ENCODE results near the gene SHC1. TPM values are rescaled to one million over a fixed set of nuclear protein-coding genes. Genes with fewer than 3 reads are reported as not detected.
A peak's percentile ranks its signal among the peaks of the same experiment; 100 is the strongest.

Gene SHC1
- total RNA-seq, 1 donor from 2014 or later, result 36.0 TPM

DNA sequence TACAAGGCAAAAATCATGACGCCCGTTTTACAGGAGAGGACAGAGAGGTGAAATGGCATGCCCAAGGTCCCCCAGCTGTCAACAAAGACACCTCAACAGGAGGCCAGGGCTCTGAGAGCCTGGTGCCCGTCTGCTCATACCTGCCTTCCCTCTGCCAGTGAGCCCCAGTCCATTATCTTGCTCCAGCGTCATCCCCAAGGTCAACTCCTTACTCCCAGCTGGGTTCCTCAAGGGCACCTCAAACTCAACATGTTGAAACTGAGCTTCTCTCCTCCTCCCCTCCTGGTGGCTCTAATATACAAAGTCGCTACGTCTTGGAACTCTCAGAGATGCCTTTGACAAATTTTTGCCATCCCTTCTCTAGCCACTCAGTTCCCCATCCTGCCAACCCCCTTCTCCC lies 17.9 kb downstream of the SHC1 start:
- peaks cover 56 to 70% (median 60%) of the 10 kb centered on the region in 3 donors for H3K4me1 ChIP-seq (ENCODE audit: control insufficient read depth in 3 of 3, insufficient read depth in 3 of 3, low read length in 3 of 3)
- H3K4me3 ChIP-seq (ENCODE audit: low read length in 3 of 3), result peak overlapping the region; percentile 60 to 95 (median 79)
- H3K27ac ChIP-seq (ENCODE audit: low read depth, low read length), result peak overlapping the region; percentile 21

DNA sequence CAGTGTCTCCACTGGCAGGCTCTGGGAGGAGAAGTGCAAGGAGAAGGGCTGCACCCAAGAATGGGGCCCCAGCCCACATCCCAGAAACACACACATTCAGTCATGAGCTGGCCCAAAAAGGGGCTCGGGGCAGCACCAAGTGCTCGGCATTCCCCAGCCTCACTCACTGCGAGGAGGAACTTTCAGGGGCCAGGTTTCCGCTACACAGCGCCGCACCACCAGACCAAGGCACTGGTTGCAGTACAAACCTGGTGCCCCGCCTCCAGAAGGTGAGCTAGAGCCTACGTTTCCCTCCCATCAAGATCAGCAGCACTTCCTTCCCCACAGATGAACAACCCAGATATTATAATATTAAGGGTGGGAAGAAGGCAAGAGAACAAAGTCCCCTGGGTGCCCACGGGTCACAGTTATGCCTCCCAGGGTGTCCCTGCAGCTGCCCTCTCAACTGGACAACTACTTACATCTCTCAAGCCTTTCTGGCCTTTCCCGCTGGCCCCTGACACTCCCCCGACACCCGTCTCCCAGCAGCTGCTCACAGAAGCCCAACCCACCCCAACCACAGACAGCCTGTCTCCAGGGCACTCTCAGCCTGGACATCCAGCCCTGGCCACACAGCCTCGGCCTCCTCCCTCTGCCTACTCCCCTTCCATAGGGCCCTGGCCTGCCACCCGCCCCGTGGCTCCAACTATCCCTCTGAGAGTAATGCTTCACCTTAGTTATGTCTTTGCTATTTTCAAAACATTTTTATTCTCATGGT lies 18.5 kb downstream of the SHC1 start:
- peaks cover 28 to 41% (median 33%) of the 10 kb centered on the region in 3 donors for H3K36me3 ChIP-seq (ENCODE audit: control insufficient read depth in 3 of 3, insufficient read depth in 3 of 3, low read length in 3 of 3)
- no peaks in the 10 kb centered on the region for H3K9me3 ChIP-seq (ENCODE audit: control insufficient read depth in 3 of 3, low read length in 3 of 3)
- peak overlapping the region in 2 of 3 donors; percentile 4 to 61 for H3K9ac ChIP-seq (ENCODE audit: low read depth in 1 of 3, low read length in 3 of 3)
- H3K4me1 ChIP-seq (ENCODE audit: control insufficient read depth in 3 of 3, insufficient read depth in 3 of 3, low read length in 3 of 3), result peaks cover 50 to 68% (median 54%) of the 10 kb centered on the region in 3 donors
- H3K27me3 ChIP-seq (ENCODE audit: control insufficient read depth in 3 of 3, insufficient read depth in 3 of 3, low read length in 3 of 3), result no peaks in the 10 kb centered on the region
- peak overlapping the region in 2 of 3 donors; percentile 79 to 95 for H3K4me3 ChIP-seq (ENCODE audit: low read length in 3 of 3)
- peak overlapping the region; percentile 5 for H3K27ac ChIP-seq (ENCODE audit: low read depth, low read length)

More for the DNA sequence above, 17.9 kb downstream of the SHC1 start:
- Histone ChIP-seq H3K9me3 (ENCODE audit: control insufficient read depth in 3 of 3, low read length in 3 of 3) (no peaks in the 10 kb centered on the region), H3K9ac (ENCODE audit: low read depth in 1 of 3, low read length in 3 of 3) (peak overlapping the region; percentile 4 to 61 (median 33)), H3K36me3 (ENCODE audit: control insufficient read depth in 3 of 3, insufficient read depth in 3 of 3, low read length in 3 of 3) (peaks cover 23 to 36% (median 28%) of the 10 kb centered on the region in 3 donors), H3K27me3 (ENCODE audit: control insufficient read depth in 3 of 3, insufficient read depth in 3 of 3, low read length in 3 of 3) (no peaks in the 10 kb centered on the region)

GRCh38 chr1:154948079-154948478 lies 22.5 kb downstream of the SHC1 start:
- H3K9me3 ChIP-seq (ENCODE audit: control insufficient read depth in 3 of 3, low read length in 3 of 3), result no peaks in the 10 kb centered on the region
- no peak overlapping the region for H3K27ac ChIP-seq (ENCODE audit: low read depth, low read length)
- H3K4me1 ChIP-seq (ENCODE audit: control insufficient read depth in 3 of 3, insufficient read depth in 3 of 3, low read length in 3 of 3), result peaks cover 31 to 59% (median 32%) of the 10 kb centered on the region in 3 donors
- H3K4me3 ChIP-seq (ENCODE audit: low read length in 3 of 3), result no peak overlapping the region
- H3K9ac ChIP-seq (ENCODE audit: low read depth in 1 of 3, low read length in 3 of 3), result no peak overlapping the region
- peaks cover 47 to 62% (median 56%) of the 10 kb centered on the region in 3 donors for H3K36me3 ChIP-seq (ENCODE audit: control insufficient read depth in 3 of 3, insufficient read depth in 3 of 3, low read length in 3 of 3)
- H3K27me3 ChIP-seq (ENCODE audit: control insufficient read depth in 3 of 3, insufficient read depth in 3 of 3, low read length in 3 of 3), result no peaks in the 10 kb centered on the region

GRCh38 chr1:154945962-154946850 lies 24.3 kb downstream of the SHC1 start:
- Histone ChIP-seq H3K4me3 (ENCODE audit: low read length in 3 of 3) (no peak overlapping the region), H3K9ac (ENCODE audit: low read depth in 1 of 3, low read length in 3 of 3) (peak overlapping the region in 1 of 3 donors; percentile 25), H3K27ac (ENCODE audit: low read depth, low read length) (no peak overlapping the region), H3K4me1 (ENCODE audit: control insufficient read depth in 3 of 3, insufficient read depth in 3 of 3, low read length in 3 of 3) (peaks cover 20 to 55% (median 28%) of the 10 kb centered on the region in 3 donors), H3K27me3 (ENCODE audit: control insufficient read depth in 3 of 3, insufficient read depth in 3 of 3, low read length in 3 of 3) (no peaks in the 10 kb centered on the region), H3K9me3 (ENCODE audit: control insufficient read depth in 3 of 3, low read length in 3 of 3) (no peaks in the 10 kb centered on the region), H3K36me3 (ENCODE audit: control insufficient read depth in 3 of 3, insufficient read depth in 3 of 3, low read length in 3 of 3) (peaks cover 45 to 51% (median 50%) of the 10 kb centered on the region in 3 donors)

DNA sequence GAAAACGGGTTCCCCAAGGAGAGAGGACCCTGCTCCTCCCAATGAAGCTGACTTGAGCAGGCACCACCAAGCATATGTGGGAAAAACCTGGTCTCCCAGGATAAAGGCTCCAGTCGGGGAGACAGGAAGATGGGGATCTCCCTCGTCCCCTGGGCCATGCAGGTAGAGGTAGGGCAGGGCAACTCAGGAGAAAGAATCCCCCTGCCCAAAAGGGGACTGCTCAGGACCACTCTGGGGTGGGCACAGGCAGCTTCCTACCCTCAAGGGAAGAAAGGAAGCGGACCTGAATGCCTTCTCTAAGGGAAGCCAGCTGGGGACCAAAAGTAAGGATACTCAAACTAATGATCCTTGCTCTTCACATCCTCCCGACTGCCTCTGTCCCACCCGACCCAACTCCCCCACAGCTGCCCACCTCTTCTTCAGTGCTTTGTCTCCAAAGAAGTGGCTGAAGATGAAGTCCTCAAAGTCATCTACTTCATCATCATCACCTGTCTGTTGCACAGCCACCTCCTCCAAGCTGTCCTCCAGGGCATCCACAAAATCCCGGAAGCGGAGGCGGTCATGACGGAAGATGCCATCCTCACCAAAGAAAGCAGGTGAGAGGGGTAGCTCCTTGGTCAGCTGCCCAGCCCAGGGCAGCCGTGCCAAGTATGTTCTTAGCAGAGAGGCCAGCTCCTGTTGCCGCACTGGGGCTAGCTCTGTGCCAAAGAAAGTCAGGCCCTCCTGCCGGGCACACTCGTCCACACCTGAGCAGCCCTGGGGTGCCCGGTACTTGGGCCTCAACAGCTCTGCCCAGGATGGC lies 25.2 kb downstream of the SHC1 start:
- peak overlapping the region in 1 of 3 donors; percentile 33 for H3K9ac ChIP-seq (ENCODE audit: low read depth in 1 of 3, low read length in 3 of 3)
- no peak overlapping the region for H3K4me3 ChIP-seq (ENCODE audit: low read length in 3 of 3)
- peaks cover 37 to 42% (median 42%) of the 10 kb centered on the region in 3 donors for H3K36me3 ChIP-seq (ENCODE audit: control insufficient read depth in 3 of 3, insufficient read depth in 3 of 3, low read length in 3 of 3)
- peak overlapping the region; percentile 12 for H3K27ac ChIP-seq (ENCODE audit: low read depth, low read length)
- H3K27me3 ChIP-seq (ENCODE audit: control insufficient read depth in 3 of 3, insufficient read depth in 3 of 3, low read length in 3 of 3), result no peaks in the 10 kb centered on the region
- no peaks in the 10 kb centered on the region for H3K9me3 ChIP-seq (ENCODE audit: control insufficient read depth in 3 of 3, low read length in 3 of 3)
- H3K4me1 ChIP-seq (ENCODE audit: control insufficient read depth in 3 of 3, insufficient read depth in 3 of 3, low read length in 3 of 3), result peaks cover 18 to 56% (median 25%) of the 10 kb centered on the region in 3 donors

- Histone ChIP-seq H3K36me3 (ENCODE audit: control insufficient read depth in 3 of 3, insufficient read depth in 3 of 3, low read length in 3 of 3) (peaks cover 36 to 41% (median 39%) of the 10 kb centered on the region in 3 donors), H3K9ac (ENCODE audit: low read depth in 1 of 3, low read length in 3 of 3) (peak overlapping the region in 2 of 3 donors; percentile 45 to 70), H3K4me3 (ENCODE audit: low read length in 3 of 3) (no peak overlapping the region), H3K4me1 (ENCODE audit: control insufficient read depth in 3 of 3, insufficient read depth in 3 of 3, low read length in 3 of 3) (peaks cover 21 to 62% (median 25%) of the 10 kb centered on the region in 3 donors), H3K9me3 (ENCODE audit: control insufficient read depth in 3 of 3, low read length in 3 of 3) (no peaks in the 10 kb centered on the region), H3K27ac (ENCODE audit: low read depth, low read length) (peak overlapping the region; percentile 19), H3K27me3 (ENCODE audit: control insufficient read depth in 3 of 3, insufficient read depth in 3 of 3, low read length in 3 of 3) (no peaks in the 10 kb centered on the region)
Measured at GRCh38 chr1:154944401-154945159, 26.0 kb downstream of the SHC1 start.

DNA sequence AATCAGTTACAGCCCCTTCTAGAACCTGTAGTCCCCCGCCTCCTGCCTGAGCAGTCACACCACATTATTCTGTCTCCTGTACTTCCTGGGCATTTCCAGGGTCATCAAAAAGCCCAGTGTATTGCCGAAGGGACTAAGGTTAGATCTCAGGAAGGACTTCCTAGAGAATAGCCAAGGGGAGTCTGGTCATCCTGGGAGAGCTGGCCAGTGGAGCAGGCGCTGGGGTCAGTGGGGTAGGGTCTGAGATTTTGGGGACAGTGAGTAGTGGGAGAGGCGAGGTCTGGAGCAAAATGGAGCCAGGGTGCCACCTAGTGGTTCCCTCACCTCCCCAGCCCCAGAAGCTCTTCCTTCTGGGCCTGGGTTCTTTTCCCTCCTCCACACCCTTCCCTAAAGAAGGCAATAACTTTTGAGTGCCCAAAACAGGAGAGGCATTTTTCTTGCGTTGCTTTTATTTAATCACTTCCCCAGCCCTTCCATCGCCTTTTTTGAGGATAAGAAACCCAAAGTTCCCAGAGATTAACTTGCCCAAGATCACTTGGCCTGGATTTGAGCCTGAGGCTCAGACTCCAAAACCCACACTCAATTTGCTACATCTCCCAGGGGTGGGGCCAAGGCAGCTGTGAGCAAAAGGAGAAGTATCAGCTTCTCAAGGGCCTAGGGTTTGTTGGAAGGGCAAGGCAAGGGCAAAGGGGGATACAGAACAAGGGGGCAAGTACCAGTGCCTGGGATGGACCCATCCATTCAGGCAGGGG lies 26.7 kb downstream of the SHC1 start:
- H3K4me3 ChIP-seq (ENCODE audit: low read length in 3 of 3), result no peak overlapping the region
- H3K9ac ChIP-seq (ENCODE audit: low read depth in 1 of 3, low read length in 3 of 3), result peak overlapping the region in 2 of 3 donors; percentile 45 to 70
- peaks cover 21 to 62% (median 25%) of the 10 kb centered on the region in 3 donors for H3K4me1 ChIP-seq (ENCODE audit: control insufficient read depth in 3 of 3, insufficient read depth in 3 of 3, low read length in 3 of 3)
- peak overlapping the region; percentile 19 for H3K27ac ChIP-seq (ENCODE audit: low read depth, low read length)
- H3K9me3 ChIP-seq (ENCODE audit: control insufficient read depth in 3 of 3, low read length in 3 of 3), result no peaks in the 10 kb centered on the region
- no peaks in the 10 kb centered on the region for H3K27me3 ChIP-seq (ENCODE audit: control insufficient read depth in 3 of 3, insufficient read depth in 3 of 3, low read length in 3 of 3)
- H3K36me3 ChIP-seq (ENCODE audit: control insufficient read depth in 3 of 3, insufficient read depth in 3 of 3, low read length in 3 of 3), result peaks cover 36 to 40% (median 38%) of the 10 kb centered on the region in 3 donors

DNA sequence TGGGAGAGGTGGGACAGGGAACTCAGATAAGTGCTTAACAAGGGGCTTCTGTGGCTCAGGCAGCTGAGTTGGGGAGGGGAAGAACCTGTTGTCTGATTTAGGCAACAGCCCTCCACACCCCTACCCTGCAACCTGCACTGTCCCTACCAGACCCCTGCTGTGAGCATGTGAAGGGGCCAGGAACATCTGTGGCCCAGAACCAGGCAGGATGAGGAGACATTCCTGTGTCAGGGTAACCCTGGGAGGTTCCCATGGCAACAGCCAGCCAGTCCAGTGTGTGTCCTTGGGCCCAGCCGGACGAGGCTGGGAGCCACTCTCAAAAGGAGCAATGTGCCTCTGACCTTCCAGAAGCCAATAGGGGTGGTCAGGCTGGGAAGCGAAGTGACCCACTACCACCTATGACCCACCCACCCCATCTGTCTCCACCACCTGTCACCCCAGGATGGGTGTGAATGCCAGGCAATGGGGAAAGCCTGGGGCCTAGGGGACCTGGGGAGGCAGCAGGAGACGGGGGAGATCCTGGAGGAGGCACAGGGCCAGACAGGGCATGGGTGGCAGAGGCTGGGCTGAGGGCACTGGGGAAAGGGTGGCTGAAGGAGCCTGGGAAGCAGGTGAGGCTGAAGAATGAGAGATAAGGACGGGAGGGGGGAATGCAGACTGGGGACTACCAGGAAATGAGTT lies 29.1 kb downstream of the SHC1 start:
- Histone ChIP-seq H3K4me3 (ENCODE audit: low read length in 3 of 3) (no peak overlapping the region), H3K36me3 (ENCODE audit: control insufficient read depth in 3 of 3, insufficient read depth in 3 of 3, low read length in 3 of 3) (peaks cover 17 to 21% (median 18%) of the 10 kb centered on the region in 3 donors), H3K27ac (ENCODE audit: low read depth, low read length) (no peak overlapping the region), H3K27me3 (ENCODE audit: control insufficient read depth in 3 of 3, insufficient read depth in 3 of 3, low read length in 3 of 3) (no peaks in the 10 kb centered on the region), H3K9me3 (ENCODE audit: control insufficient read depth in 3 of 3, low read length in 3 of 3) (no peaks in the 10 kb centered on the region), H3K9ac (ENCODE audit: low read depth in 1 of 3, low read length in 3 of 3) (peak overlapping the region in 2 of 3 donors; percentile 45 to 53), H3K4me1 (ENCODE audit: control insufficient read depth in 3 of 3, insufficient read depth in 3 of 3, low read length in 3 of 3) (peaks cover 27 to 69% (median 33%) of the 10 kb centered on the region in 3 donors)
